ENCODE results near the gene SSBP1. TPM values are rescaled to one million over a fixed set of nuclear protein-coding genes. Genes with fewer than 3 reads are reported as not detected.

Gene SSBP1
- total RNA-seq, 2 experiments from 2014 or later = 108 to 116 TPM

GRCh38 chr7:141691961-141692360 lies 46.2 kb upstream of the SSBP1 start:
- no peak for ATAC-seq (ENCODE audit: poor library complexity)
- intact Hi-C loops (cut with DNase I, micrococcal nuclease) = no loop called here
- CTCF ChIA-PET = no interaction called here
- TF ChIP-seq CTCF (IDR thresholded peaks at IDR 0.05) = no peak
- no peaks in the 10 kb centered on the region for H3K9me3 Mint-ChIP-seq
- H3K4me1 ChIP-seq (ENCODE audit: insufficient read depth, low read length) = peaks cover 3% of the 10 kb centered on the region
- H3K27me3 Mint-ChIP-seq = no peaks in the 10 kb centered on the region
- H3K9me3 ChIP-seq (ENCODE audit: control insufficient read depth in 1 of 2, insufficient read depth in 1 of 2, low read length in 2 of 2) = no peaks in the 10 kb centered on the region
- peaks cover 28% of the 10 kb centered on the region for H3K36me3 Mint-ChIP-seq (ENCODE audit: low read depth)
- peaks cover 13% of the 10 kb centered on the region for H3K36me3 ChIP-seq (ENCODE audit: insufficient read depth, low read length)
- H3K27ac Mint-ChIP-seq = no peak overlapping the region
- H3K4me3 ChIP-seq (ENCODE audit: low read length) = no peak overlapping the region
- H3K4me3 Mint-ChIP-seq = no peak overlapping the region
- H3K27me3 ChIP-seq (ENCODE audit: control insufficient read depth in 1 of 2, insufficient read depth in 2 of 2, low read length in 2 of 2) = no peaks in the 10 kb centered on the region
- no peak for DNase-seq
- POLR2A ChIA-PET = interaction anchor here (1.0 to 1.9 kb wide), 2 partner anchors 9 kb away, joined by 3 to 5 read pairs; partner anchors contain the start of gene DENND11
- H3K27ac ChIP-seq (ENCODE audit: low read depth in 1 of 2, low read length in 2 of 2) = no peak overlapping the region
- H3K4me1 Mint-ChIP-seq (ENCODE audit: low read depth) = peaks cover 71% of the 10 kb centered on the region

- no peak for TF ChIP-seq CTCF (IDR thresholded peaks at IDR 0.05)
- H3K4me3 ChIP-seq (ENCODE audit: low read length) = no peak overlapping the region
- no peak overlapping the region for H3K27ac Mint-ChIP-seq
- H3K4me1 Mint-ChIP-seq (ENCODE audit: low read depth) = peaks cover 78% of the 10 kb centered on the region
- H3K27me3 ChIP-seq (ENCODE audit: control insufficient read depth in 1 of 2, insufficient read depth in 2 of 2, low read length in 2 of 2) = no peaks in the 10 kb centered on the region
- no peak for DNase-seq
- H3K27ac ChIP-seq (ENCODE audit: low read depth in 1 of 2, low read length in 2 of 2) = no peak overlapping the region
- peaks cover 22% of the 10 kb centered on the region for H3K36me3 Mint-ChIP-seq (ENCODE audit: low read depth)
- H3K4me1 ChIP-seq (ENCODE audit: insufficient read depth, low read length) = peaks cover 9% of the 10 kb centered on the region
- H3K9me3 ChIP-seq (ENCODE audit: control insufficient read depth in 1 of 2, insufficient read depth in 1 of 2, low read length in 2 of 2) = no peaks in the 10 kb centered on the region
- peaks cover 13% of the 10 kb centered on the region for H3K36me3 ChIP-seq (ENCODE audit: insufficient read depth, low read length)
- H3K4me3 Mint-ChIP-seq = no peak overlapping the region
- ChIA-PET CTCF (interaction anchor here (1.7 kb wide), 1 partner anchor 45 kb away, joined by 5 read pairs; the partner anchor contains the start of gene SSBP1), POLR2A (interaction anchor here (1.0 to 1.4 kb wide), 2 partner anchors 8 to 9 kb away, joined by 3 read pairs; no protein-coding TSS in a partner anchor)
- ATAC-seq (ENCODE audit: poor library complexity) = no peak
- intact Hi-C loops (cut with DNase I, micrococcal nuclease) = no loop called here
- no peaks in the 10 kb centered on the region for H3K9me3 Mint-ChIP-seq
- no peaks in the 10 kb centered on the region for H3K27me3 Mint-ChIP-seq
Observed at GRCh38 chr7:141693082-141693481, 45.1 kb upstream of the SSBP1 start.

- Mint-ChIP-seq H3K4me1 (ENCODE audit: low read depth) (peaks cover 84% of the 10 kb centered on the region), H3K27ac (no peak overlapping the region), H3K27me3 (no peaks in the 10 kb centered on the region), H3K9me3 (no peaks in the 10 kb centered on the region), H3K36me3 (ENCODE audit: low read depth) (peaks cover 14% of the 10 kb centered on the region), H3K4me3 (no peak overlapping the region)
- Histone ChIP-seq H3K27me3 (ENCODE audit: control insufficient read depth in 1 of 2, insufficient read depth in 2 of 2, low read length in 2 of 2) (no peaks in the 10 kb centered on the region), H3K4me3 (ENCODE audit: low read length) (no peak overlapping the region), H3K36me3 (ENCODE audit: insufficient read depth, low read length) (peaks cover 10% of the 10 kb centered on the region), H3K9me3 (ENCODE audit: control insufficient read depth in 1 of 2, insufficient read depth in 1 of 2, low read length in 2 of 2) (no peaks in the 10 kb centered on the region), H3K27ac (ENCODE audit: low read depth in 1 of 2, low read length in 2 of 2) (no peak overlapping the region), H3K4me1 (ENCODE audit: insufficient read depth, low read length) (peaks cover 24% of the 10 kb centered on the region)
- CTCF ChIA-PET = interaction anchor here (1.2 kb wide), 1 partner anchor 42 kb away, joined by 6 read pairs; the partner anchor contains the start of gene SSBP1
- no peak for ATAC-seq (ENCODE audit: poor library complexity)
- no peak for DNase-seq
- intact Hi-C loops (cut with DNase I, micrococcal nuclease) = no loop called here
- POLR2A ChIA-PET = no interaction called here
- no peak for TF ChIP-seq CTCF (IDR thresholded peaks at IDR 0.05)
Observed at GRCh38 chr7:141695803-141696289, 42.3 kb upstream of the SSBP1 start.
